Measurements from ENCODE around the gene BCL2A1.
A peak's percentile ranks its signal among the peaks of the same experiment; 100 is the strongest.
"Not testable (repeated sequence)": the region's sequence is repeated elsewhere in the genome, so short reads cannot be mapped to it uniquely, and the experiment has no call there.

Gene BCL2A1

GRCh38 chr15:79935556-79936201 is 35.3 kb downstream of the BCL2A1 start:
- DNase-seq (ENCODE audit: low read depth, low spot score); H3K4me3 ChIP-seq (ENCODE audit: low read length): not testable (repeated sequence)

GRCh38 chr15:79933231-79933630 is 37.8 kb downstream of the BCL2A1 start:
- peak; percentile 84 for DNase-seq (ENCODE audit: low read depth, low spot score)
- H3K4me3 ChIP-seq (ENCODE audit: low read length) = peak overlapping the region; percentile 30

- DNase-seq (ENCODE audit: low read depth, low spot score) = no peak
- no peak overlapping the region for H3K4me3 ChIP-seq (ENCODE audit: low read length)
Observed at GRCh38 chr15:79932447-79932846, 38.5 kb downstream of the BCL2A1 start.

- no peak for DNase-seq (ENCODE audit: low read depth, low spot score)
- H3K4me3 ChIP-seq (ENCODE audit: low read length) = no peak overlapping the region
Observed at GRCh38 chr15:79930516-79930915, 40.5 kb downstream of the BCL2A1 start.

GRCh38 chr15:79929412-79929811 is 41.6 kb downstream of the BCL2A1 start:
- no peak for DNase-seq (ENCODE audit: low read depth, low spot score)
- H3K4me3 ChIP-seq (ENCODE audit: low read length) = no peak overlapping the region

- not testable (repeated sequence) for H3K4me3 ChIP-seq (ENCODE audit: low read length); DNase-seq (ENCODE audit: low read depth, low spot score)
Observed at GRCh38 chr15:79926116-79926515, 44.9 kb downstream of the BCL2A1 start.

DNA sequence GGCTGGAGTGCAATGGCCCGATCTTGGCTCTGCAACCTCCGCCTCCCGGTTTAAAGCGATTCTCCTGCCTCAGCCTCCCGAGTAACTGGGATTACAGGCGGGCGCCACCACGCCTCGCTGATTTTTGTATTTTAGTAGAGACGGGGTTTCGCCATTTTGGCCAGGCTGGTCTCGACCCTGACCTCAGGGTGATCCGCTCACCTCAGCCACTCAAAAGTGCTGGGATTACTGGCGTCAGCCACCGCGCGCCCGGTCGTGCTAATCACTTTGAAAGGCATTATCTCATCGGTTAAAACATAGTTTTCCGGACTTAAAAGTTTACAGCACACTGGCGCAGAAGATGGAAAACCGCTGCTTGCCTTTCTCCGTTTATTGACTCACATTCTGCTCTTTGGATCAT is 46.6 kb downstream of the BCL2A1 start:
- H3K4me3 ChIP-seq (ENCODE audit: low read length) = peak overlapping the region; percentile 87
- no peak for DNase-seq (ENCODE audit: low read depth, low spot score)

GRCh38 chr15:79923515-79924169 is 47.4 kb downstream of the BCL2A1 start:
- H3K4me3 ChIP-seq (ENCODE audit: low read length) = peak overlapping the region; percentile 87
- DNase-seq (ENCODE audit: low read depth, low spot score) = peak; percentile 96

DNA sequence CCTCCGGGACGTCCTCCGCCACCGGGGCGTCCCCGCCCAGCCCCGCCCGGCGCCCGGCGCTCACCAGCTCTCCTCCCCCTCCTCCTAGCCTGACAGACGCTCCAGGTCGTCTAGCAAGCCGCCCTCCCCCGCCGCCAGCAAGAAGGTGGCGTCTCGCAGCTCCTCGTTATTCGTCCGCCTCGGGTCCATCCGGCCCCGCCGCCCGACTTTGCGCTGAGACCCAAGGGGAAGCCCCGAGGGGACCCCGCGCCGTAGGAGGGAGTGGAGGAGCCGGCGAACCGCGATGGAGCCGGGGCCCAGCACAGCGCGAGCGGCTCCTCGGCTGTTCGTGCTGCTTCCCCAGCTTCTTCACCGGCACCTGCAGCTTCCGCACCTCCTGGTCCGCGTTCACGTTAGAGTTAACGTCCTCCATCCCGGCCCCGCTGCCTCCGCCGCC is 47.9 kb downstream of the BCL2A1 start:
- no peak for DNase-seq (ENCODE audit: low read depth, low spot score)

GRCh38 chr15:79922512-79923078 is 48.4 kb downstream of the BCL2A1 start:
- H3K4me3 ChIP-seq (ENCODE audit: low read length) = peak overlapping the region; percentile 87
- no peak for DNase-seq (ENCODE audit: low read depth, low spot score)

More for the DNA sequence above, 47.9 kb downstream of the BCL2A1 start:
- H3K4me3 ChIP-seq (ENCODE audit: low read length) = peak overlapping the region; percentile 87

DNA sequence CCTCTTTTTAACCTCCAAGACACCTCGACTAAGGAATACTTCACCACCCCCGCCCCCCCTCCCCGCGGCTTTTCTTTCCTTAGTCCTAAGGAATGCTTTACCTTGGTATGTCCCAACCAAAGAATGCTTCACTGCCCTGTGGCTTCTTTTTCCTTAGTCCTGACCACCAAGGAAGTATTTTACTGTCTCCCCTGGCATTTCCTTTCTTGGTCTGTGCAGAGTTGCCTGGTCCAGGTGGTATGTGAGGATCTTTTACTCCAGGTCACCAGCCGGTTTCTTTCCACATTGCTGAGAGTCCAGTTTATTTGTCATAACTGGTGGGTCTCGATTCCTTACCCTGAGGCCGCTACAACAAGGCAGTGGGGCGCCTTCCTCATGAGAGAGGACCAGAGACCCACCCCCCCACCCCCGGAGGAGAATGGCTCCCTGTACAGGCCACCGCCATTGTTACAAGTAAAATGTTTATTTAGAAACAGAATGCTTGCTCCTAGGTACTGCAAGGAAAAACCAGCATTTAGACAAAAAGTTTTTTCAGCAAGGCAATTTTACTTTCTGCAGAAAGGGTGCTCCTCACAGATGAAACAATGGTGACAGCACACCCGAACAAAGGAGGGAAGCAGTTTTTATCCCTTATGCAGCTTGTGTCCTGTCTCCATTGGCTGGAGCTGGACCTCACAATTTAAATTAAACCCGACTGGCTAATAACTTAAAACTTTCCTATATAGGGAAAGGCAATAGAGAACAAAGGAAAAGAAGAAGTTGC is 51.1 kb downstream of the BCL2A1 start:
- H3K4me3 ChIP-seq (ENCODE audit: low read length) = no peak overlapping the region
- DNase-seq (ENCODE audit: low read depth, low spot score) = no peak

DNA sequence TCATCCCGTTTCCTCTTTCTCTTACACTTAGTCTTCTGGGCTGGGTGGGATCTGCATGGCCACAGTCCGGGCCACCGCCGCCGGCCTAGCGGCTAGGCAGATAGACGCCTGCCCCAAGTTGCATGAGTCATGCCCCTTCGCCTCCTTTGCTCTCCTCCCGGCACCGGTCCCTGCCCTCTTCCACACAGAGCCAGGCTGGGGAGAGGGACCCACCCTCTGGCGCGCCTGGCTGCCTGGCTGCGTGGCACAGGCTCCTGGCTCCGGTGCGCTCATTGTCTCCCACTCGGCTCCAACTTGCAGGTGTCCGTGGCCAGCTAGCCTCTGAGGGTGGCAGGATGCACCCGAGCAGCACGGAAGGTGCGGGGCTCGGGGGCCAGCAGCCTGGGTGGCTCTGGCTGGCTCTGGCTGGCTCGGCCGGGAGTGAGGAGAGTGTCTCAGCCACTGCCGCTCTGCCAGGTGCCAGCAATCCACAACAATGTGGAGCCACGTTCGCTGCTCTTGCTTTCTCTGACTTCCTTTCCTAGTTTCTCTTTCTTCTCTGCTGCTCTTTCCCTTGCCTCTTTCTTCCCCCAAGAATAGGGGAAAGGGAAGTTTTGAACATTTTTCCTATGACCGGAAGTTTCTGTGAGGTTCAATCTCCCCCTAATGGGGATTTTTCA is 51.8 kb downstream of the BCL2A1 start:
- no peak overlapping the region for H3K4me3 ChIP-seq (ENCODE audit: low read length)
- DNase-seq (ENCODE audit: low read depth, low spot score) = no peak

- DNase-seq (ENCODE audit: low read depth, low spot score) = no peak
- no peak overlapping the region for H3K4me3 ChIP-seq (ENCODE audit: low read length)
Observed at GRCh38 chr15:79918278-79918677, 52.7 kb downstream of the BCL2A1 start.

GRCh38 chr15:79916502-79917132 is 54.4 kb downstream of the BCL2A1 start:
- no peak for DNase-seq (ENCODE audit: low read depth, low spot score)
- H3K4me3 ChIP-seq (ENCODE audit: low read length) = no peak overlapping the region

DNA sequence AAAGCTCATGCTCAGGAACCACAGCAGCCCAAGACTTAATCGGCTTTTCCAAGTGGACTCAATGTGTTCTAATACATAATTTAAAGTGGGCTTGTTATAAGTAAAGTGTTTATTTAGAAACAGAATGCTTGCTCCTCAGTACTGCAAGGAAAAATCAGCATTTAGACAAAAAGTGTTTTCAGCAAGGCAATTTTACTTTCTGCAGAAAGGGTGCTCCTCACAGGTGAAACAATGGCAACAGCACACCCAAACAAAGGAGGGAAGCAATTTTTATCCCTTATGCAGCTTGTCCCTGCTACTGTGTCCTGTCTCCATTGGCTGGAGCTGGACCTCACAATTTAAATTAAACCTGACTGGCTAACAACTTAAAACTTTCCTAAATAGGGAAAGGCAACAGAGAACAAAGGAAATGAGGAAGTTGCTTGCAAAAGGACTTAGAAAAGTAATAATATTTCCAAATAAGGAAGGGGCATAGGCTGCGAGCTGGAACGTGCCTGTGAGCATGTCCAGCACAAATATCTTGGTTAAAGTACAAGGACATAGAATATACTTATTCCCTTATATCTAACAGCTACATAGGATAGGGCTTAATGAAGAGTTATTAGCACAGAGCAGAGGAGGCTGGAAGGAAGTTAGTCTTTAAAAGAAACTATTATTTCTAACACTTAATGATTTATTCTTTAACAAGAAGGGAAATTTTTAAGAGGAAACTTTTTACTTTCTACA is 55.1 kb downstream of the BCL2A1 start:
- H3K4me3 ChIP-seq (ENCODE audit: low read length); DNase-seq (ENCODE audit: low read depth, low spot score): not testable (repeated sequence)

GRCh38 chr15:79914728-79915127 is 56.3 kb downstream of the BCL2A1 start:
- H3K4me3 ChIP-seq (ENCODE audit: low read length) = no peak overlapping the region
- no peak for DNase-seq (ENCODE audit: low read depth, low spot score)
